ENCODE data around the gene CITED4.

GRCh38 chr1:40836283-40836682, 25.9 kb downstream of the CITED4 start:
- TF ChIP-seq CTCF (IDR thresholded peaks at IDR 0.05) (no peak), POLR2AphosphoS5 (IDR thresholded peaks at IDR 0.05) (no peak)
